Measurements from ENCODE around the gene CLDN2. TPM values are rescaled to one million over a fixed set of nuclear protein-coding genes. Genes with fewer than 3 reads are reported as not detected.

CLDN2 gene
- total RNA-seq, 2 donors from 2014 or later, result not detected

Other genes starting within 250 kb of the CLDN2 start
- gene RNF128, start 193.7 kb upstream of the CLDN2 start, total RNA-seq, result not detected
- 1 to 10 TPM in 1 of 2 donors, under 1 TPM in 1; 0.18 to 2.3 TPM for gene TBC1D8B, start 117.7 kb upstream of the CLDN2 start, total RNA-seq
- not detected for gene RIPPLY1, start 17.1 kb upstream of the CLDN2 start, total RNA-seq
- 1 to 10 TPM; 6.6 to 8.4 TPM for gene MORC4, start 79.8 kb downstream of the CLDN2 start, total RNA-seq
- 10 to 100 TPM; 10.4 to 14.2 TPM for gene RBM41, start 198.4 kb downstream of the CLDN2 start, total RNA-seq

All from activated naive CD4-positive, alpha-beta T cell treated with anti-CD3 and anti-CD28 coated beads, Interleukin-2, amount 50 U/mL, for 72 hours (primary cell).